ENCODE data around the gene IL1RL2. TPM values are rescaled to one million over a fixed set of nuclear protein-coding genes. Genes with fewer than 3 reads are reported as not detected.

Gene IL1RL2
- total RNA-seq, 3 donors from 2014 or later (not counting 1 experiment from before 2014, with no cell fraction given) = not detected

GRCh38 chr2:102179061-102179460 is 7.8 kb upstream of the IL1RL2 start:
- DNase-seq = no peak
- WGBS (ENCODE audit: insufficient coverage) = 72% methylated on average over 3 of the region's 3 CpGs
- Histone ChIP-seq H3K4me3 (ENCODE audit: low read length) (no peak overlapping the region), H3K9me3 (ENCODE audit: control insufficient read depth, insufficient read depth, low read length) (no peaks in the 10 kb centered on the region), H3K27me3 (ENCODE audit: control insufficient read depth, insufficient read depth, low read length) (peaks cover 4% of the 10 kb centered on the region), H3K4me1 (ENCODE audit: control insufficient read depth, insufficient read depth, low read length) (no peaks in the 10 kb centered on the region), H3K27ac (ENCODE audit: low read length) (no peak overlapping the region), H3K36me3 (ENCODE audit: control insufficient read depth, insufficient read depth, low read length) (no peaks in the 10 kb centered on the region)
- Mint-ChIP-seq H3K9me3 (no peaks in the 10 kb centered on the region), H3K4me1 (no peaks in the 10 kb centered on the region), H3K4me3 (no peak overlapping the region), H3K27ac (no peak overlapping the region), H3K27me3 (ENCODE audit: low read depth in 2 of 2) (peaks cover 26 to 32% of the 10 kb centered on the region in 2 donors), H3K36me3 (no peaks in the 10 kb centered on the region)
- ATAC-seq = no peak
- intact Hi-C loops (cut with micrococcal nuclease) = no loop called here
- TF ChIP-seq CTCF (IDR thresholded peaks at IDR 0.05) = no peak

- TF ChIP-seq CTCF (IDR thresholded peaks at IDR 0.05) = no peak
- no peak overlapping the region for H3K27ac Mint-ChIP-seq
- no peak for ATAC-seq
- H3K27me3 Mint-ChIP-seq (ENCODE audit: low read depth in 2 of 2) = peaks cover 25 to 40% of the 10 kb centered on the region in 2 donors
- no peaks in the 10 kb centered on the region for H3K4me1 Mint-ChIP-seq
- intact Hi-C loops (cut with micrococcal nuclease) = loop anchor here (1.0 kb wide), 1 partner anchor 167 kb away; no protein-coding TSS in a partner anchor
- Histone ChIP-seq H3K36me3 (ENCODE audit: control insufficient read depth, insufficient read depth, low read length) (no peaks in the 10 kb centered on the region), H3K27ac (ENCODE audit: low read length) (no peak overlapping the region), H3K4me1 (ENCODE audit: control insufficient read depth, insufficient read depth, low read length) (no peaks in the 10 kb centered on the region), H3K4me3 (ENCODE audit: low read length) (no peak overlapping the region), H3K27me3 (ENCODE audit: control insufficient read depth, insufficient read depth, low read length) (peaks cover 4% of the 10 kb centered on the region), H3K9me3 (ENCODE audit: control insufficient read depth, insufficient read depth, low read length) (no peaks in the 10 kb centered on the region)
- WGBS (ENCODE audit: insufficient coverage) = 93% methylated on average over 2 of the region's 2 CpGs
- H3K36me3 Mint-ChIP-seq = no peaks in the 10 kb centered on the region
- no peak for DNase-seq
- no peak overlapping the region for H3K4me3 Mint-ChIP-seq
- no peaks in the 10 kb centered on the region for H3K9me3 Mint-ChIP-seq
Observed at GRCh38 chr2:102179788-102180686, 6.8 kb upstream of the IL1RL2 start.

GRCh38 chr2:102180687-102180999 is 6.2 kb upstream of the IL1RL2 start:
- peaks cover 25 to 41% of the 10 kb centered on the region in 2 donors for H3K27me3 Mint-ChIP-seq (ENCODE audit: low read depth in 2 of 2)
- intact Hi-C loops (cut with micrococcal nuclease) = loop anchor here (1.0 kb wide), 1 partner anchor 167 kb away; no protein-coding TSS in a partner anchor
- no peak overlapping the region for H3K27ac Mint-ChIP-seq

More at GRCh38 chr2:102180687-102180999, 6.2 kb upstream of the IL1RL2 start:
- ATAC-seq (no peak), DNase-seq (no peak)
- Histone ChIP-seq H3K36me3 (ENCODE audit: control insufficient read depth, insufficient read depth, low read length) (no peaks in the 10 kb centered on the region), H3K9me3 (ENCODE audit: control insufficient read depth, insufficient read depth, low read length) (no peaks in the 10 kb centered on the region), H3K27me3 (ENCODE audit: control insufficient read depth, insufficient read depth, low read length) (peaks cover 4% of the 10 kb centered on the region), H3K4me3 (ENCODE audit: low read length) (no peak overlapping the region), H3K4me1 (ENCODE audit: control insufficient read depth, insufficient read depth, low read length) (no peaks in the 10 kb centered on the region), H3K27ac (ENCODE audit: low read length) (no peak overlapping the region)
- no peaks in the 10 kb centered on the region for H3K9me3 Mint-ChIP-seq
- no CpG with 5 or more reads among the region's 1 CpG for WGBS (ENCODE audit: insufficient coverage)
- no peak overlapping the region for H3K4me3 Mint-ChIP-seq
- H3K4me1 Mint-ChIP-seq = no peaks in the 10 kb centered on the region
- no peak for TF ChIP-seq CTCF (IDR thresholded peaks at IDR 0.05)
- no peaks in the 10 kb centered on the region for H3K36me3 Mint-ChIP-seq
